T-helper 9 cell (primary cell): ENCODE data around the gene PPP1R13B.

Experiments
- DNase-seq: peaks from one replicate; pipeline ENCODE4 v3.0.0-alpha.2; 2020

The PPP1R13B gene

GRCh38 chr14:103726474-103726873, 120.9 kb downstream of the PPP1R13B start:
- no peak for DNase-seq

- no peak for DNase-seq
Observed at GRCh38 chr14:103725739-103726395, 121.5 kb downstream of the PPP1R13B start.

- DNase-seq: no peak
Observed at GRCh38 chr14:103725001-103725682, 122.2 kb downstream of the PPP1R13B start.

- no peak for DNase-seq
Observed at GRCh38 chr14:103724116-103724515, 123.3 kb downstream of the PPP1R13B start.

GRCh38 chr14:103723748-103724081, 123.7 kb downstream of the PPP1R13B start:
- no peak for DNase-seq

GRCh38 chr14:103721334-103722120, 125.8 kb downstream of the PPP1R13B start:
- no peak for DNase-seq

GRCh38 chr14:103719751-103720150, 127.6 kb downstream of the PPP1R13B start:
- DNase-seq: no peak

GRCh38 chr14:103718572-103718971, 128.8 kb downstream of the PPP1R13B start:
- DNase-seq: no peak

- no peak for DNase-seq
Observed at GRCh38 chr14:103716899-103717411, 130.4 kb downstream of the PPP1R13B start.

- no peak for DNase-seq
Observed at GRCh38 chr14:103716091-103716801, 131.1 kb downstream of the PPP1R13B start.

- DNase-seq: peak; percentile 98
Observed at GRCh38 chr14:103715052-103716000, 132.0 kb downstream of the PPP1R13B start, which contains the start of the genes XRCC3 and ZFYVE21. Gene XRCC3, minus strand, starts transcription at chr14:103715451. Its CDS starts 4,364 bp downstream, at chr14:103711087. Gene ZFYVE21, plus strand, starts transcription at chr14:103715810. Its CDS starts 32 bp downstream, at chr14:103715842.

GRCh38 chr14:103714063-103714724, 133.2 kb downstream of the PPP1R13B start:
- DNase-seq: no peak

- no peak for DNase-seq
Observed at GRCh38 chr14:103713304-103714062, 133.9 kb downstream of the PPP1R13B start.

- DNase-seq: no peak
Observed at GRCh38 chr14:103712633-103713247, 134.6 kb downstream of the PPP1R13B start.

GRCh38 chr14:103711516-103712431, 135.6 kb downstream of the PPP1R13B start:
- no peak for DNase-seq

GRCh38 chr14:103710771-103711377, 136.5 kb downstream of the PPP1R13B start:
- no peak for DNase-seq

GRCh38 chr14:103709814-103710213, 137.6 kb downstream of the PPP1R13B start:
- no peak for DNase-seq

- no peak for DNase-seq
Observed at GRCh38 chr14:103708750-103709187, 138.6 kb downstream of the PPP1R13B start.
